NB4 (cell line): ENCODE data around the gene NTN4.
"Not testable (repeated sequence)": the region's sequence is repeated elsewhere in the genome, so short reads cannot be mapped to it uniquely, and the experiment has no call there.

ENCODE experiments used
- DNase-seq: peaks from one replicate; pipeline ENCODE4 v3.0.0; 2010; ENCODE audit warnings: low read depth
- H3K4me3 ChIP-seq: one replicate; pipeline ENCODE4 v1.5.1; 2011; ENCODE audit warnings: mild to moderate bottlenecking, low read depth, low read length, moderate library complexity
- MYC ChIP-seq: IDR thresholded peaks from 2 replicates; pipeline ENCODE4 v1.6.1; 2011; ENCODE audit warnings: low read depth, low read length
- POLR2A ChIP-seq: IDR thresholded peaks from 2 replicates; pipeline ENCODE4 v1.6.1; 2011; ENCODE audit warnings: mild to moderate bottlenecking; ENCODE audit not compliant: insufficient read length; ENCODE audit errors: extremely low read depth
- TF ChIP-seq, protein P1 (sequence below): IDR thresholded peaks from one replicate; pipeline ENCODE4 v1.5.1; 2012; ENCODE audit warnings: low read depth, low read length
- TF ChIP-seq, protein P2 (sequence below): IDR thresholded peaks from 2 replicates; pipeline ENCODE4 v1.6.1; 2011; ENCODE audit warnings: low read depth, low read length

NTN4 gene

DNA sequence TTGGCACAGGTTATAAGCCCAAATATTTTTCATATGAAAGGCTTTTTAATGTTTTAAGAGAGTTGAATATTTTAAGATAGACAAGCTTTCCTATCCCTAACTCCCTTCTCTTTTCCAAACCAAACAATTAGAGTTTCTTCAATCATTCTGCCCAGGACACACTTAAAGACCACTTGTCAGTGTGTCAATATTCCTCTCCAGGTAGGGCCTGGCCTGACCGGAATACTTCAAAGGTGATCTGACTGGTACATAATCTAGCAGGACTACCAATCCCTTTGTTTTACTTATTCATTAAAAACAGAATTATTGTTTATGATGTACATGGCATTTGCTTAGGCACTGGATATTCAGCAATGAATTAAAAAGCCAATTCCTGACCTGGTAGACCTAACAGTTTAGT lies 44.0 kb upstream of the NTN4 start:
- no peak for DNase-seq
- no peak overlapping the region for H3K4me3 ChIP-seq
- no peak for TF ChIP-seq MYC
- TF ChIP-seq, protein P1, sequence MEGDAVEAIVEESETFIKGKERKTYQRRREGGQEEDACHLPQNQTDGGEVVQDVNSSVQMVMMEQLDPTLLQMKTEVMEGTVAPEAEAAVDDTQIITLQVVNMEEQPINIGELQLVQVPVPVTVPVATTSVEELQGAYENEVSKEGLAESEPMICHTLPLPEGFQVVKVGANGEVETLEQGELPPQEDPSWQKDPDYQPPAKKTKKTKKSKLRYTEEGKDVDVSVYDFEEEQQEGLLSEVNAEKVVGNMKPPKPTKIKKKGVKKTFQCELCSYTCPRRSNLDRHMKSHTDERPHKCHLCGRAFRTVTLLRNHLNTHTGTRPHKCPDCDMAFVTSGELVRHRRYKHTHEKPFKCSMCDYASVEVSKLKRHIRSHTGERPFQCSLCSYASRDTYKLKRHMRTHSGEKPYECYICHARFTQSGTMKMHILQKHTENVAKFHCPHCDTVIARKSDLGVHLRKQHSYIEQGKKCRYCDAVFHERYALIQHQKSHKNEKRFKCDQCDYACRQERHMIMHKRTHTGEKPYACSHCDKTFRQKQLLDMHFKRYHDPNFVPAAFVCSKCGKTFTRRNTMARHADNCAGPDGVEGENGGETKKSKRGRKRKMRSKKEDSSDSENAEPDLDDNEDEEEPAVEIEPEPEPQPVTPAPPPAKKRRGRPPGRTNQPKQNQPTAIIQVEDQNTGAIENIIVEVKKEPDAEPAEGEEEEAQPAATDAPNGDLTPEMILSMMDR, result no peak
- TF ChIP-seq POLR2A, result no peak
- TF ChIP-seq, protein P2, sequence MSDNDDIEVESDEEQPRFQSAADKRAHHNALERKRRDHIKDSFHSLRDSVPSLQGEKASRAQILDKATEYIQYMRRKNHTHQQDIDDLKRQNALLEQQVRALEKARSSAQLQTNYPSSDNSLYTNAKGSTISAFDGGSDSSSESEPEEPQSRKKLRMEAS, result no peak

DNA sequence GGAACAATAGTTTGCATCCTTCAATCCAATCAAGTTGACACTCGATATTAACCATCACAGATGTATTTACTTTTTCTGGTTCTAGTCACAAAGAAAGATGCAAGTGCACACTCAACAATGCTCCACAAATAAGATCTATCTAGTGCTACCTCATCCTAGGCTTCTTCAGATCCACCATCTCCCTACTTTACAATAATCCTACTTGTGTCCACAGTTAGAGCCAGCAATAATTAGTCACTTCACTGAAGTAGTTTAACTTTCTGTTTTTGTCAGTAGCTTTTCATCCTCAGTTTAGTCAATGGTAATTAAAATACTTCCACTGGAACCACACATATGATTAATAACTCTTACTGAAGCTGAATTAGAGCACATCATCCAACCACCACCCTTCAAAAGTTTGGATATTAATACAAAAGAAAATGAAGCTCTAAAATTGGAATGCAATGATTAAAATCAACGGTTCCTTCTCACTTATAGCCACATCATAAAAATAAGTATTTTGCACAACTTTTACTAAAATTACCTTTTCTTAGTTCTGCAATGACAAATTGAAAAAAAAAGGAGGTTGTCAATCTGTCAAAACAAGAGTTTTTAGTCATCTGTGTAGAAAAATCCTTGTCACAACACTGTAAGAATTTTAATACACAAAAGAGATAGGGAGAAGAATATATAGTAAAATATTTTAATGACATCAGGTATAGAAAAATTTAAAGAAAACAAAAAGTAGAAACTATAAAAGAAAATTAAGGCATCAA lies 39.9 kb upstream of the NTN4 start:
- TF ChIP-seq POLR2A, result no peak
- TF ChIP-seq, protein P1, result no peak
- DNase-seq, result no peak
- H3K4me3 ChIP-seq, result no peak overlapping the region

DNA sequence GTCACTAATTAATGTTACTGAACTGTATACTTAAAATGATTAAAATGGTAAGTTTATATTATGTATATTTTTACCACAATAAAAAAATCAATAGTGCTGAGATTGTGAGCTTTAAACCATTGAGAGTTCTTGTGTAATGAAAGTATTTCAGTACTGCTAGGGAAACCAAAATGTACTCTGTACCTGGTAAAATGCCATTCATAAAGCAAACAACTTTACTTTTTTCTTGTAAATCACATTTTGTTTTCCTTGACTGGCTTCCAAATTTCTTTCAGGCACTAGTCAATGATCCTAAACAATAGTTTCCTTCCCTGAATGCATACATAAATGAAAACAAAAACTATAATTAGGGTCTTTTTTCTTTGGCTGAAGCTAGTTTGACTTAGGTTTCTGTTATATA lies 38.8 kb upstream of the NTN4 start:
- H3K4me3 ChIP-seq, result no peak overlapping the region
- TF ChIP-seq, protein P1, result no peak
- TF ChIP-seq POLR2A, result no peak
- TF ChIP-seq, protein P2, result no peak
- no peak for TF ChIP-seq MYC
- no peak for DNase-seq

DNA sequence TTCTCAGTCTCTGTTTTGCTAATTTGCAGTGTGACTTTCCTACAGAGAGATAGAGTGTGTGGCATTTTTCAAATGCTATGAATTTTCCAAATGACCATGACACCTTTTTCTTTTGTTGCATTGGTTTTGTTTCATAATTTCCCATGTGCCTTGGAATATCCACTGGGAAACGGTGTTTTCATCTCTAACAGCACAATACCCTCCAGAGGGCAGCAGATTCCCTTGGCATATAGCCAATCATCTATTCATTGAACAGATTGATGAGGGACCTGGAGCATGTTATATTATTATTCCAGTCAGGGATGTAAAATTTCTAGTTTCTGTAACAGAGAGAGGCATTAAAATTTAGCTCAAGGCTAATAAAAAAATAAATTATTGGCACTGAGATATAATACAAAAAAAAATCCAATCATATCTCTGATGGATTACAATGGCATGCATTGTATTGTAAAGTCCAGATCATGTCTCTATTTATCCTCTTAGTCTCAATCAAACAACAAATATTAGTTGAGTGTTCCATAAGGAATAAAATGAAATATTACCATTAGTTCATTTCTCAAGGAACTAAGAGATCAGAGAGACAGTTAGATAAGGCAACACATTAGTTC lies 29.6 kb upstream of the NTN4 start:
- DNase-seq, result peak; percentile 34
- no peak overlapping the region for H3K4me3 ChIP-seq
- TF ChIP-seq, protein P2, result no peak
- TF ChIP-seq, protein P1, result peak; percentile 41
- TF ChIP-seq MYC (no peak), POLR2A (no peak)

DNA sequence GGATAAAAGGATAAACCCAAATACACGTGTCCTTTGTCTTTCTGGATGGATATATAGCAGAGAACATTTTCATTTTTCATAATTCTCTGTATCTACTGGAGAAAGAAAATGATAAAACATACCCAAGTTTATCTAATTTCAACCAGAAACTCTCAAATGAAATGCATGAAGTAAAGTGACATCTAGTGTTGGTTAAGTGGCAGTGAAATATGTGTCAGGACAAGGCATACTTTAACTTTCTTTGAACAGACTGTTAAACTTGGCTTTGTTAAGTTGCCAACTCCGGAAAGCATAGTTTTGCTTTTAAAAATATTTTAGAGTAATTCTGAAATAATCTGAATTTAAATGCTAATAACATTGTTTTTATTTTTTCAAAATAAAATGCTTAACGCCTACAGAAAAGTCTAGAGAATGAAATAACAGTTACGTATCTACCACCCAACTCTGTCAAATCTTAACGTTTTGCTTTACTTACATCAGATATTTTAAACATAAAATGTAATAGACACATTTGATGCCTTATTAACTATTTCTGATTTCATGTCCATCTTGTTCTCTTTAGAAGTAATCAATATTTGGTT lies 25.2 kb upstream of the NTN4 start:
- TF ChIP-seq POLR2A (no peak), MYC (no peak)
- TF ChIP-seq, protein P1, result peak; percentile 71
- TF ChIP-seq, protein P2, result no peak
- peak; percentile 42 for DNase-seq
- H3K4me3 ChIP-seq, result no peak overlapping the region

DNA sequence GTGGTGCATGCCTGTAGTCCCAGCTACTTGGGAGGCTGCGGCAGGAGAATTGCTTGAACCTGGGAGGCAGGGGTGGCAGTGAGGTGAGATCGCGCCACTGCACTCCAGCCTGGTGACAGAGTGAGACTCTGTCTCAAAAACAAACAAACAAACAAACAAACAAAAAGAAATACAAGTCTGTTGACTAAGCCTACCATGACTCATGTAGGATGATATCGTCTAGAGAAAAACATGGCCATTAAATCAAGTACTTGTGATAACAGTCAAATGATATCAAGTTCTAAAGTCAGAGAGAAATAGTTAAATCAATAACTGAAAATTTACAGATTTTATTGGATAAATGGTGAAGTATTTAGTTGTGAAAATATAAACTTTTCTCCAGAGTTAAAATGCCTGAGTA lies 21.6 kb upstream of the NTN4 start:
- DNase-seq, H3K4me3 ChIP-seq: not testable (repeated sequence)
